Mesenchymal stem cell (in vitro differentiated cells and primary cell): ENCODE data around the gene ST6GALNAC4.

Source experiments
- small RNA-seq: library from polyadenylated mRNA; stranded (forward); fragments of <200 nt; extraction: miRNeasy Mini kit (QIAGEN cat#:217004); gene quantifications from one replicate; pipeline ENCODE3, GENCODE V24; 2013; ENCODE audit warnings: low read depth

ST6GALNAC4 gene

Small RNA genes lying within 50 kb of the gene (small RNA-seq; reads per million reads assigned to genes)
- 2.3 reads per million for gene MIR4672
